GM12801 (cell line): ENCODE data around the gene ALDOC.

Source experiments
- TF ChIP-seq, protein P1 (sequence below): IDR thresholded peaks from one replicate; pipeline ENCODE4 v1.5.1; 2011; ENCODE audit warnings: control low read depth; ENCODE audit not compliant: insufficient read length; ENCODE audit errors: extremely low read depth

Gene ALDOC

DNA sequence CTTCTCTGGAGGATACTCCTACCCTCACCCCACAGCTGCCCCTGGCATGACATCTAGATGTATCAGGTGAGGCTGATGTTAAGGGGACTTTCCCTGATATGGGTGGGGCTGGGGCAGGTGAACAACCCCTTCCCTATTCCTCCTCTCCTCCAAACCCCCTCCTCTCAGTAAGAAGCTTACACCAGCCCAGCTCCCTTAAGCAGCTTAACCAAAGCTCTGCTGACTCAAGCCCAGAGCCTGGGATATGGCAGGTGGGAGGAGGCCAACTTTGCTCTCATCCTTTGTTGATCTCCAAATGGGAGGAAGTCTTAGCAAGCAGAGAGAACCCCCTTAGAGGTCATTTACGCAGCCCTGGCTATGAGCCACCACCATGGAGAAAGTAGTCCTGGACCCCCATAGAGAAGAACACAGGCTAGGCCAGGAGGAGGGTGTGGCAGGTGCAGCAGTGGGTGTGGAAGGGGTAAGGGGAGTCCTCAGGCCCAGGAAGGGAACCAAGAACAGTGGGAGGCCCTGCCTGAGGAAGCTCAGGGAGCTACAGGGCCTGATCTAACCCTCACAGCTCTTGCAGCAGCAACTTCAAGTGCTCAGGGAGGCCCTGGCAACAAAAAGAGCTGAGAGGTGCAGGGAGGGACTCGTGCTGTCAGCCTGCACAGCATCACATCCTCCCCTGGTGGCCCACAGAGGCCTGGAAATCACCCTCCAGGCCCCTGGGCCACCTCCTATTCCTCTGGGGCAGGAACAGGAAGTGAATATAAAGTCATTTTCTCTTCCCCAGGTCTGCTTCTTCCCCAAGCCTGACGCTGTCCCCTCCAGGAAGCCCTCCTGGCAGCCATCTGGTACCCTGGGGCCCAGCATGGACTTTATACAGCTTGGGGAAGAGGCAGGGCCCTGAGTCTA is 27.2 kb downstream of the ALDOC start:
- TF ChIP-seq, protein P1, sequence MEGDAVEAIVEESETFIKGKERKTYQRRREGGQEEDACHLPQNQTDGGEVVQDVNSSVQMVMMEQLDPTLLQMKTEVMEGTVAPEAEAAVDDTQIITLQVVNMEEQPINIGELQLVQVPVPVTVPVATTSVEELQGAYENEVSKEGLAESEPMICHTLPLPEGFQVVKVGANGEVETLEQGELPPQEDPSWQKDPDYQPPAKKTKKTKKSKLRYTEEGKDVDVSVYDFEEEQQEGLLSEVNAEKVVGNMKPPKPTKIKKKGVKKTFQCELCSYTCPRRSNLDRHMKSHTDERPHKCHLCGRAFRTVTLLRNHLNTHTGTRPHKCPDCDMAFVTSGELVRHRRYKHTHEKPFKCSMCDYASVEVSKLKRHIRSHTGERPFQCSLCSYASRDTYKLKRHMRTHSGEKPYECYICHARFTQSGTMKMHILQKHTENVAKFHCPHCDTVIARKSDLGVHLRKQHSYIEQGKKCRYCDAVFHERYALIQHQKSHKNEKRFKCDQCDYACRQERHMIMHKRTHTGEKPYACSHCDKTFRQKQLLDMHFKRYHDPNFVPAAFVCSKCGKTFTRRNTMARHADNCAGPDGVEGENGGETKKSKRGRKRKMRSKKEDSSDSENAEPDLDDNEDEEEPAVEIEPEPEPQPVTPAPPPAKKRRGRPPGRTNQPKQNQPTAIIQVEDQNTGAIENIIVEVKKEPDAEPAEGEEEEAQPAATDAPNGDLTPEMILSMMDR: no peak

DNA sequence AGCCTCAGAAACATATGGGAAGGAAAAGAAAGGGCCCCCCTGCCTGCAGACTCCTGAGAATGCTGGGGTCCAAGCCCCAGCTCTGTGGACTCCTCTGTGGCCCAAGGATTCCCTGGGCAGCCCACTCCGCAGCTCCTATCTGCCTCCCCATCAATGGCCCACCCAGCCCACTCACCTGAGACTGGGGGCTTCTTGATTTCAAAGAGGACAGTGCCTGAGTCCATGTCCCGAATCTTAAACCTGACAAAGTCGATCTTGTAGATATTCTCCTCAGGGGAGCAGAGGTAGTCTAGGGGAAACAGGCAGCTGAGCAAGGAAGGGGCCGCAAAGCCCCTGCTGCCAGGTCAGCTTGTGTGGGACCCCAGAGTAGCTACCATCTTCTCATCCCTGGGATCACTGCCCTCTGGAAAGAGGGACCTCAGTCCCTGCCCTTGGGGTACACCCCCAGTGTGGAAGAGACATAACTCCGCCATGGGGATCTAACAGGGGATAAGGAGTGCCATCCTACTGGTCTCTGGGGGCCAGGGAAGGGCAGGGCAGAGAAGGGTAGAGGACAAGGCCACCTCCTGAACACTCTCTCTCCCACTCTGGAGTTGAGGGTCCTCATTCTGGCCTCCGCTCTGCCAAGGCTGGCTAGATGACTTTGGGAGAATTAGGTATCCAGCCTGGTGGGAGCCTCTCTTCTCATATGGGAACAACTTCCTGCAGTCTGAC is 28.1 kb downstream of the ALDOC start:
- TF ChIP-seq, protein P1: no peak

DNA sequence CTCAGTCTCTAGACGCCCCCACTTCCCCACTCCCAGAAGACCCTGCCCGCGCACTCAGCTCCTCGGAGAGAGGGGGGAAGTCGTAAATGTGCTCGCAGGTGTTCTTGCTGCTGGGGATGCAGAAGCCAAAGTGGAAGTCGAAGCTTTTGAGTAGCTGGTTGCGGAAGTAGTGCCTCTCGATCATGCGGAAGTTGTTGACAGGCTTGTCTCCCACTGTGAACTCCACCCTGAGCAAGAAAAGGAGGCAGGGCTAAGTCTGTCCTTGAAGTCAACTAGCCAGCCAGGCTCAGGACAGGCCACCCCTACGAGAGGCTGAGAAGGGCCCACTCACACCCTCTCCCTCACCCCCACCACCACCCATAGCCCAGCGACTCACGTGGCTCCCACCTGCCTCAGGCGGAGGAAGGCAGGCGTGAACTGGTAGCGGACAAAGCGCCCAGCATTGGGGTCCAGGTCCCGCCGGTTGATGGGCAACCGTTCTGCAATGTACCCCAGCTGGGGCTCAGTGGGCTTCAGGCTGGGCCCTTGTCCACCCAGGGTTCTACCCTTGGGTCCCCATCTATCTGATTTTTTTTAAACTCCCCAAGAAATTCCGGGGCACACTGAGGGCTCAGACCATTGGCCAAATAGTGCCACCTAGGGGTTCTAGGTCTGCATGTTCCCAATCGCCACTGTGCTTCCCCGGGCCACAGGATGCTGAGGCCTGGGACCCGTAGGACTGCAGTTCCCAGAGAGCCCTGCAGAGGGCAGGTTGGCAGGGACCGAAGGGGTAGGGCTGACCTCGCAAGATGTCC is 28.9 kb downstream of the ALDOC start:
- TF ChIP-seq, protein P1: peak; percentile 12

DNA sequence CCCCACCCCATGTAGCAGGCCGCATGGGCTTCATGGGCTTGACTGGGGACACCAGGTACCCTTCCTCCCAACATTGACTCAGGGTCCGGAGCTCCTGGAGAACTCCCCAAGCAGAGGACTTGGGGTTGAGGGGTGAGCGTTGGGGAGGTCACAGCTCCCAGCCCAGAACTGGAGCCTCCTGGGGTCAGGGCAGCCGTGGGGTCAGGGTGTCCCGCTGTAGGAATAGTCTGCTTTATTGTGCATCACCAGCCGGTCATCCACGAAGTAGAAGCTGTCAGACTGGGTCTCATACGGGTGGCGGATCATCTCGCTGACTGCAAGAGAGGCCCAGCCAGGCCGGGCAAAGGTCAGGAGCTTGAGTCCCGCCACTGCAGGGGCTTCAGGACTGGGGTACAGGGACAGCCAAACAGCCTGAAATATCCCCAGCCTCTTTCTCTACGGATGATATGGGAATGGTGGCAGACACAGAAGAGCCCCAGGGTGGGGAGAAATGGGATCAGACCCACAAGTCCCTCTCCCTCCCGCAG is 29.5 kb downstream of the ALDOC start:
- TF ChIP-seq, protein P1: no peak

DNA sequence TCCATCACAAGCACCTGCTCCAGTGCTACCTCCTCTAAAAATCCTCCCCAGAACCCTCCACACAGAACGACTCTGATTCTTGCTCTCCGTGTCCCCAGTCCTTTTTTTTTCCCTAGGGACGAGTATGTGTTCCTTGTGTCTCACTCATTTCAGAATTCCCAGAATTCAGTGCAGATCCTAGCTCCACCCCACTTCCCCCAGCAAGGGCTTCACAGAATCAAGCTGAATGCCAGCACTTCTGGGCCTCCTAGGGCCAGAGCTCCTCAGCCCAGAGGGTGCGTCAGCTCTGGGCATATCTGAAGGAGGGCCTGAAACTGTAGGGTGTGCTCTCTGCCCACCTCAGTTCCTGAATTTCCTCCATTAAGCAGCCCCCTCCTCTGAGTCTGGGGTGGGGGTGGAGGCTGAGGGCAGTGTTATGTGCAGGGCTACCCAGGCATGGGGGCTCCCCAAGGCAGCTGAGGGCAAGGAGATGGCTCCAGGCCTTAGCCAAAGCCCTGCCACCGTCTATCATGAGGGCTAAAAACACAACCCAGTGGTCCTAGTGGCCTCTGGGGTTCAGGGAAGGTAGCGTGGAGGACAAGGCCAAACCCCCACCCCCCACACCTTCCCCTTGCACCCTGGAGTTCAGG is 30.8 kb downstream of the ALDOC start:
- TF ChIP-seq, protein P1: no peak

DNA sequence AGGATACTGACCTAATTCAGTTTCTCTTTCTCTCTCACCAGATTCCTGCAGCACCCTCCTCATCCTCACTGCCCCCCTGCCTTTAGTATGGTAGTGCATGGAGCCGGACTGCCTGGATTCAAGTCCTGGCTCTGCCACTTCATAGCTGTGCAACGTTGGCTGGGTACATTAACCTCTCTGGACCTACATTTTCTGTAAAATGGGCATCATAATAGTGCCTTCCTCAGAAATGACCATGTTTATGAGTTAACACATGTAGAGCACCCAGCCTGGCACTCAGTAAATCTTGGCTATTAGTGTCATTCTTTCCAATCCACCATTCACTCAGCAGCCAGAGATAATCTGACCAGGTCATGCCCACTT is 31.6 kb downstream of the ALDOC start:
- TF ChIP-seq, protein P1: no peak
